Caco-2 (cell line): ENCODE results near the gene NIPAL3. TPM values are rescaled to one million over a fixed set of nuclear protein-coding genes. Genes with fewer than 3 reads are reported as not detected.

Experiments
- BruUV-seq: library from RNA; stranded (reverse); fragments of 400-500 nt; replicated peaks from 2 replicates; lab custom pipeline; 2021; lab: Mats Ljungman, UMichigan
- CTCF ChIA-PET: fragments of 300-600 bp; sonication (Branson Sonifier 250); formaldehyde crosslinking; loops from one replicate; lab custom pipeline; 2022; ENCODE audit warnings: antibody characterized with exemption; lab: Charles Lee
- POLR2A ChIA-PET: fragments of 300-600 bp; sonication (Branson Sonifier 250); formaldehyde crosslinking; loops from one replicate; lab custom pipeline; 2022; ENCODE audit warnings: antibody characterized with exemption; lab: Charles Lee
- DNase-seq, 2 experiments: peaks; one replicate each; pipeline versions ENCODE4 v3.0.0 to v3.0.0-alpha.2; 2020 to 2022
- H3K27me3 ChIP-seq: replicated peaks from 2 replicates; pipeline ENCODE4 v1.6.0; 2011; ENCODE audit warnings: low read length; ENCODE audit not compliant: control insufficient read depth, insufficient read depth
- H3K36me3 ChIP-seq: 2 replicates; pipeline ENCODE4 v1.5.1; 2011; ENCODE audit warnings: low read length; ENCODE audit not compliant: control insufficient read depth, insufficient read depth
- H3K4me1 ChIP-seq: fragments of 250-450 bp; sonication (Bioruptor Pico); 2 replicates; pipeline ENCODE4 v1.5.1; 2020; ENCODE audit warnings: mild to moderate bottlenecking
- H3K4me3 ChIP-seq: 2 replicates; pipeline ENCODE4 v1.5.1; 2011; ENCODE audit warnings: low read depth, mild to moderate bottlenecking, control low read depth, low read length
- H3K9me3 ChIP-seq: fragments of 250-450 bp; sonication (Bioruptor Pico); 2 replicates; pipeline ENCODE4 v1.5.1; 2020; ENCODE audit warnings: mild to moderate bottlenecking, moderate library complexity
- H3K27ac Mint-ChIP-seq: one replicate; pipeline ENCODE4 v1.8.0; 2022; ENCODE audit warnings: mixed read lengths; ENCODE audit not compliant: unreplicated experiment
- H3K27me3 Mint-ChIP-seq: one replicate; pipeline ENCODE4 v1.8.0; 2022; ENCODE audit warnings: mixed read lengths; ENCODE audit not compliant: insufficient read depth, unreplicated experiment
- H3K36me3 Mint-ChIP-seq: one replicate; pipeline ENCODE4 v1.8.0; 2022; ENCODE audit warnings: mild to moderate bottlenecking, mixed read lengths; ENCODE audit not compliant: insufficient read depth, unreplicated experiment
- H3K4me1 Mint-ChIP-seq: one replicate; pipeline ENCODE4 v1.8.0; 2022; ENCODE audit warnings: low read depth, mixed read lengths; ENCODE audit not compliant: unreplicated experiment
- H3K4me3 Mint-ChIP-seq: one replicate; pipeline ENCODE4 v1.8.0; 2022; ENCODE audit warnings: mild to moderate bottlenecking, moderate library complexity, mixed read lengths; ENCODE audit not compliant: unreplicated experiment
- H3K9me3 Mint-ChIP-seq: one replicate; pipeline ENCODE4 v1.8.0; 2022; ENCODE audit warnings: mixed read lengths; ENCODE audit not compliant: unreplicated experiment
- CTCF ChIP-seq, 2 experiments: fragments of 200-600 bp in 1 of 2; IDR thresholded peaks; 1 replicate in 1 of 2; 2 replicates in 1 of 2; pipeline versions ENCODE4 v1.5.1 to v1.8.0; 2011 to 2022; ENCODE audit warnings: antibody characterized with exemption in 1 of 2, control low read depth in 1 of 2, inconsistent platforms in 1 of 2, low read depth in 1 of 2, low read length in 1 of 2, mild to moderate bottlenecking in 1 of 2, moderate library complexity in 1 of 2; ENCODE audit not compliant: insufficient read depth in 1 of 2, severe bottlenecking in 1 of 2, unreplicated experiment in 1 of 2
- intact Hi-C: fragments of 100-400 bp; cut with micrococcal nuclease; formaldehyde crosslinking; loops from one replicate; pipeline ENCODE4 v1.10.0; 2022; ENCODE audit not compliant: unreplicated experiment
- total RNA-seq: library from RNA; stranded (reverse); gene quantifications from 2 replicates; pipeline ENCODE4 v1.2.3, GENCODE V29; 2022

Gene NIPAL3
- total RNA-seq, 1 experiment from 2014 or later: 9.2 TPM

- CTCF ChIA-PET: interaction anchor here (0.7 kb wide), 1 partner anchor 514 kb away, joined by 3 read pairs; no protein-coding TSS in a partner anchor
- TF ChIP-seq CTCF (IDR thresholded peaks at IDR 0.05; ENCODE audit: insufficient read depth in 1 of 2, low read depth in 1 of 2, low read length in 1 of 2, severe bottlenecking in 1 of 2, unreplicated experiment in 1 of 2): no peak
- Histone ChIP-seq H3K4me1 (no peaks in the 10 kb centered on the region), H3K4me3 (no peak overlapping the region), H3K27me3 (no peaks in the 10 kb centered on the region), H3K36me3 (no peaks in the 10 kb centered on the region), H3K9me3 (no peaks in the 10 kb centered on the region)
- H3K27ac Mint-ChIP-seq: no peak overlapping the region
- H3K4me3 Mint-ChIP-seq: no peak overlapping the region
- POLR2A ChIA-PET: no interaction called here
- H3K9me3 Mint-ChIP-seq: no peaks in the 10 kb centered on the region
- no peaks in the 10 kb centered on the region for H3K27me3 Mint-ChIP-seq
- DNase-seq: no peak
- H3K4me1 Mint-ChIP-seq: no peaks in the 10 kb centered on the region
- BruUV-seq: no TSS peak
- intact Hi-C loops: no loop called here
- H3K36me3 Mint-ChIP-seq: no peaks in the 10 kb centered on the region
These were observed 74.1 kb downstream of the NIPAL3 start for GRCh38 chr1:24489674-24490073.

GRCh38 chr1:24490101-24490781 lies 74.6 kb downstream of the NIPAL3 start:
- DNase-seq: no peak
- H3K4me1 Mint-ChIP-seq: no peaks in the 10 kb centered on the region

More at GRCh38 chr1:24490101-24490781, 74.6 kb downstream of the NIPAL3 start:
- intact Hi-C loops: no loop called here
- no peak overlapping the region for H3K4me3 ChIP-seq
- CTCF ChIA-PET: interaction anchor here (1.4 to 2.0 kb wide), 2 partner anchors 51 to 75 kb away, joined by 3 to 5 read pairs; partner anchors contain the start of gene NIPAL3
- H3K4me1 ChIP-seq: no peaks in the 10 kb centered on the region
- BruUV-seq: no TSS peak
- POLR2A ChIA-PET: no interaction called here
- no peaks in the 10 kb centered on the region for H3K27me3 Mint-ChIP-seq
- H3K36me3 ChIP-seq: no peaks in the 10 kb centered on the region
- H3K4me3 Mint-ChIP-seq: no peak overlapping the region
- H3K27me3 ChIP-seq: no peaks in the 10 kb centered on the region
- no peak for TF ChIP-seq CTCF (IDR thresholded peaks at IDR 0.05; ENCODE audit: insufficient read depth in 1 of 2, low read depth in 1 of 2, low read length in 1 of 2, severe bottlenecking in 1 of 2, unreplicated experiment in 1 of 2)
- no peak overlapping the region for H3K27ac Mint-ChIP-seq
- no peaks in the 10 kb centered on the region for H3K9me3 ChIP-seq
- H3K9me3 Mint-ChIP-seq: no peaks in the 10 kb centered on the region
- H3K36me3 Mint-ChIP-seq: no peaks in the 10 kb centered on the region
